NCI-H2196 (cell line): Measurements from ENCODE around the gene SGSM2.

Experiments used
- DNase-seq: peaks from one replicate; lab custom pipeline; 2025; ENCODE audit not compliant: unreplicated experiment; lab: John Stamatoyannopoulos, UW

The SGSM2 gene

GRCh38 chr17:2397247-2398171 is 60.2 kb downstream of the SGSM2 start:
- DNase-seq: no peak

- DNase-seq: no peak
These were observed 60.9 kb downstream of the SGSM2 start for GRCh38 chr17:2398182-2398581.

GRCh38 chr17:2398655-2399571 is 61.6 kb downstream of the SGSM2 start:
- peak; percentile 61 for DNase-seq

- peak; percentile 88 for DNase-seq
These were observed 62.5 kb downstream of the SGSM2 start for GRCh38 chr17:2399572-2400473.

- peak; percentile 12 for DNase-seq
These were observed 63.2 kb downstream of the SGSM2 start for GRCh38 chr17:2400474-2400866.

GRCh38 chr17:2400877-2401425 is 63.6 kb downstream of the SGSM2 start, which contains the start of gene MNT:
Gene MNT (minus strand): TSS chr17:2401060. CDS start chr17:2400712, 348 bp downstream.
- DNase-seq: peak; percentile 78

- DNase-seq: peak; percentile 92
These were observed 64.3 kb downstream of the SGSM2 start for GRCh38 chr17:2401426-2402221.

- no peak for DNase-seq
These were observed 65.2 kb downstream of the SGSM2 start for GRCh38 chr17:2402544-2402943.

GRCh38 chr17:2403044-2403443 is 65.7 kb downstream of the SGSM2 start:
- no peak for DNase-seq

GRCh38 chr17:2405247-2405926 is 68.1 kb downstream of the SGSM2 start:
- DNase-seq: no peak

- no peak for DNase-seq
These were observed 69.1 kb downstream of the SGSM2 start for GRCh38 chr17:2406271-2406902.

GRCh38 chr17:2406903-2407790 is 69.8 kb downstream of the SGSM2 start:
- no peak for DNase-seq

- DNase-seq: no peak
These were observed 73.7 kb downstream of the SGSM2 start for GRCh38 chr17:2410951-2411350.

GRCh38 chr17:2412561-2413021 is 75.3 kb downstream of the SGSM2 start:
- no peak for DNase-seq

GRCh38 chr17:2414446-2415064 is 77.3 kb downstream of the SGSM2 start:
- DNase-seq: no peak

- DNase-seq: no peak
These were observed 77.8 kb downstream of the SGSM2 start for GRCh38 chr17:2415081-2415480.
